H1 (cell line): ENCODE results near the gene NUP98. TPM values are rescaled to one million over a fixed set of nuclear protein-coding genes. Genes with fewer than 3 reads are reported as not detected.

Source experiments
- CTCF ChIA-PET: fragments of 300-600 bp; sonication (Branson Sonifier 250); formaldehyde crosslinking; loops from one replicate; lab custom pipeline; 2021; ENCODE audit not compliant: partially characterized antibody; lab: Charles Lee
- POLR2A ChIA-PET: fragments of 300-600 bp; sonication (Branson Sonifier 250); formaldehyde crosslinking; loops from one replicate; lab custom pipeline; 2021; ENCODE audit warnings: inconsistent platforms; ENCODE audit not compliant: partially characterized antibody; lab: Charles Lee
- DNase-seq, 2 experiments: peaks; one replicate each; pipeline versions ENCODE4 v3.0.0 to v3.0.0-alpha.2; 2010 to 2022; ENCODE audit warnings: low spot score in 2 of 2, low read depth in 1 of 2, mixed read lengths in 1 of 2
- FAIRE-seq: peaks from 2 replicates; lab custom pipeline; 2011; peaks lifted over from hg19 to GRCh38; lab: Jason Lieb, UNC
- H2AFZ ChIP-seq: 2 replicates; pipeline ENCODE4 v1.8.1; 2012; ENCODE audit warnings: low read length, inconsistent platforms
- H2AK5ac ChIP-seq: 2 replicates; pipeline ENCODE4 v1.6.1; 2013; ENCODE audit warnings: low read depth, low read length
- H2BK120ac ChIP-seq: replicated peaks from 2 replicates; pipeline ENCODE3; 2013; ENCODE audit warnings: low read depth, low read length, inconsistent platforms
- H2BK12ac ChIP-seq: 2 replicates; pipeline ENCODE4 v1.6.1; 2013; ENCODE audit warnings: low read depth, low read length
- H2BK15ac ChIP-seq: 2 replicates; pipeline ENCODE4 v1.6.1; 2013; ENCODE audit warnings: low read length
- H2BK20ac ChIP-seq: 2 replicates; pipeline ENCODE4 v1.6.1; 2013; ENCODE audit warnings: low read length
- H2BK5ac ChIP-seq: 2 replicates; pipeline ENCODE4 v1.6.1; 2013; ENCODE audit warnings: low read depth, low read length
- H3K14ac ChIP-seq: 2 replicates; pipeline ENCODE4 v1.6.1; 2013; ENCODE audit warnings: inconsistent platforms; ENCODE audit not compliant: insufficient read length
- H3K18ac ChIP-seq: 2 replicates; pipeline ENCODE4 v1.6.1; 2013; ENCODE audit warnings: low read length; ENCODE audit errors: extremely low read depth
- H3K23ac ChIP-seq: 2 replicates; pipeline ENCODE4 v1.6.1; 2013; ENCODE audit warnings: inconsistent platforms; ENCODE audit not compliant: insufficient read length
- H3K23me2 ChIP-seq: 2 replicates; pipeline ENCODE4 v1.6.1; 2013; ENCODE audit warnings: low read depth, low read length
- H3K27ac ChIP-seq: 2 replicates; pipeline ENCODE4 v1.6.1; 2011; ENCODE audit warnings: low read depth, low read length, inconsistent platforms
- H3K27me3 ChIP-seq, 4 experiments: replicated peaks in 1 of 4; 1 replicate in 1 of 4; 2 replicates in 3 of 4; pipeline versions ENCODE4 v1.6.1 to v1.8.1; 2011 to 2013; ENCODE audit warnings: low read length in 3 of 4, mild to moderate bottlenecking in 3 of 4, inconsistent platforms in 2 of 4, mixed read lengths in 2 of 4, moderate library complexity in 1 of 4; ENCODE audit not compliant: control insufficient read depth in 3 of 4, insufficient read depth in 3 of 4; ENCODE audit errors: extremely low read depth in 1 of 4
- H3K36me3 ChIP-seq, 4 experiments: 2 replicates each; pipeline versions ENCODE4 v1.6.1 to v1.8.1; 2011 to 2013; ENCODE audit warnings: mild to moderate bottlenecking in 4 of 4, low read length in 3 of 4, moderate library complexity in 2 of 4, control low read depth in 1 of 4, inconsistent platforms in 1 of 4; ENCODE audit not compliant: insufficient read depth in 4 of 4, control insufficient read depth in 2 of 4
- H3K4ac ChIP-seq: replicated peaks from 2 replicates; pipeline ENCODE3; 2013; ENCODE audit warnings: low read length, low read depth, mixed read lengths, inconsistent platforms; ENCODE audit not compliant: insufficient read length
- H3K4me1 ChIP-seq, 4 experiments: replicated peaks in 1 of 4; 1 replicate in 1 of 4; 2 replicates in 3 of 4; pipeline versions ENCODE4 v1.6.1 to v1.8.1; 2011 to 2013; ENCODE audit warnings: low read length in 3 of 4, inconsistent platforms in 2 of 4, mixed read lengths in 1 of 4; ENCODE audit not compliant: insufficient read depth in 4 of 4, control insufficient read depth in 3 of 4
- H3K4me2 ChIP-seq, 2 experiments: 2 replicates each; pipeline versions ENCODE4 v1.6.1 to v1.8.1; 2011 to 2013; ENCODE audit warnings: low read depth in 2 of 2, low read length in 2 of 2, control low read depth in 1 of 2, inconsistent platforms in 1 of 2, mild to moderate bottlenecking in 1 of 2; ENCODE audit not compliant: insufficient read depth in 1 of 2
- H3K4me3 ChIP-seq, 4 experiments: fragments of 200-600, 300-600 bp in 1 of 4; sonication (generic), shearing (Covaris generic), sonication (Bioruptor Twin) in 1 of 4; 2 replicates each; pipeline versions ENCODE4 v1.5.1 to v1.8.1; 2011 to 2016; ENCODE audit warnings: low read length in 4 of 4, low read depth in 3 of 4, control low read depth in 2 of 4, inconsistent platforms in 2 of 4, mild to moderate bottlenecking in 2 of 4, mixed read lengths in 1 of 4, moderate library complexity in 1 of 4; ENCODE audit not compliant: insufficient read depth in 2 of 4; ENCODE audit errors: extremely low read depth in 1 of 4
- H3K56ac ChIP-seq: replicated peaks from 2 replicates; pipeline ENCODE3; 2013; ENCODE audit warnings: low read depth, mild to moderate bottlenecking, mixed read lengths, low read length, inconsistent platforms; ENCODE audit not compliant: insufficient read length
- H3K79me1 ChIP-seq: 2 replicates; pipeline ENCODE4 v1.6.1; 2013; ENCODE audit warnings: low read depth, low read length, control low read depth
- H3K79me2 ChIP-seq, 2 experiments: 2 replicates each; pipeline versions ENCODE4 v1.6.1 to v1.8.1; 2012 to 2013; ENCODE audit warnings: low read length in 2 of 2, mild to moderate bottlenecking in 2 of 2, inconsistent platforms in 1 of 2; ENCODE audit not compliant: insufficient read depth in 2 of 2, control insufficient read depth in 1 of 2
- H3K9ac ChIP-seq, 4 experiments: replicated peaks in 1 of 4; 1 replicate in 1 of 4; 2 replicates in 3 of 4; pipeline versions ENCODE4 v1.6.1 to v1.8.1; 2011 to 2013; ENCODE audit warnings: low read depth in 3 of 4, low read length in 3 of 4, control low read depth in 2 of 4, mild to moderate bottlenecking in 2 of 4, moderate library complexity in 2 of 4, inconsistent platforms in 1 of 4; ENCODE audit errors: extremely low read depth in 1 of 4
- H3K9me3 ChIP-seq, 2 experiments: 2 replicates each; pipeline versions ENCODE4 v1.6.1 to v1.8.1; 2012 to 2013; ENCODE audit warnings: mild to moderate bottlenecking in 2 of 2, moderate library complexity in 2 of 2, control low read depth in 1 of 2, inconsistent platforms in 1 of 2, low read depth in 1 of 2, low read length in 1 of 2, mixed read lengths in 1 of 2; ENCODE audit not compliant: insufficient read depth in 2 of 2
- H4K20me1 ChIP-seq, 2 experiments: replicated peaks in 1 of 2; 2 replicates each; pipeline versions ENCODE3 to v1.8.1; 2011 to 2013; ENCODE audit warnings: inconsistent platforms in 2 of 2, low read length in 2 of 2, mild to moderate bottlenecking in 1 of 2; ENCODE audit not compliant: insufficient read depth in 2 of 2, control insufficient read depth in 1 of 2
- H4K5ac ChIP-seq: 2 replicates; pipeline ENCODE4 v1.6.1; 2013; ENCODE audit warnings: low read length, low read depth, mixed read lengths, inconsistent platforms; ENCODE audit not compliant: insufficient read length
- H4K8ac ChIP-seq: 2 replicates; pipeline ENCODE4 v1.8.0; 2013; ENCODE audit warnings: mild to moderate bottlenecking, moderate library complexity, low read length, inconsistent platforms; ENCODE audit not compliant: insufficient read depth; ENCODE audit errors: extremely low read depth
- H4K91ac ChIP-seq: replicated peaks from 2 replicates; pipeline ENCODE3; 2013; ENCODE audit warnings: low read length, mixed read lengths, inconsistent platforms; ENCODE audit not compliant: insufficient read length
- CBX8 ChIP-seq: fragments of 300-800, 300-1000 bp; sonication (generic); IDR thresholded peaks from 2 replicates; pipeline ENCODE4 v1.7.1; 2016; ENCODE audit warnings: low read depth, low read length, borderline replicate concordance
- CHD2 ChIP-seq: IDR thresholded peaks from 2 replicates; pipeline ENCODE4 v1.6.1; 2012; ENCODE audit warnings: low read length, improper control_type of control experiment
- CTBP2 ChIP-seq: IDR thresholded peaks from 2 replicates; pipeline ENCODE4 v1.7.0; 2011; ENCODE audit warnings: borderline replicate concordance, mild to moderate bottlenecking, moderate library complexity, mixed read lengths, low read length; ENCODE audit not compliant: insufficient read depth, insufficient read length
- CTCF ChIP-seq, 3 experiments: IDR thresholded peaks; 1 replicate in 2 of 3; 2 replicates in 1 of 3; pipeline versions ENCODE4 v1.5.1 to v1.6.1; 2011; ENCODE audit warnings: low read length in 3 of 3, mild to moderate bottlenecking in 3 of 3, inconsistent platforms in 2 of 3, low read depth in 1 of 3, moderate library complexity in 1 of 3; ENCODE audit not compliant: insufficient read depth in 1 of 3; ENCODE audit errors: control extremely low read depth in 1 of 3
- HDAC2 ChIP-seq, 2 experiments: fragments of 300-600 bp in 1 of 2; sonication (generic) in 1 of 2; IDR thresholded peaks; 2 replicates each; pipeline ENCODE4 v1.6.1; 2011 to 2012; ENCODE audit warnings: low read depth in 2 of 2, low read length in 2 of 2, mild to moderate bottlenecking in 2 of 2, moderate library complexity in 2 of 2, borderline replicate concordance in 1 of 2, inconsistent platforms in 1 of 2
- KDM5A ChIP-seq: fragments of 200-600 bp; IDR thresholded peaks from 2 replicates; pipeline ENCODE4 v1.7.1; 2012; ENCODE audit warnings: mild to moderate bottlenecking, low read length, inconsistent platforms, mixed read lengths
- NRF1 ChIP-seq: IDR thresholded peaks from 2 replicates; pipeline ENCODE4 v1.6.1; 2011; ENCODE audit warnings: mild to moderate bottlenecking, low read depth, low read length, improper control_type of control experiment
- PHF8 ChIP-seq: fragments of 200-600 bp; sonication (generic); conservative IDR thresholded peaks from 2 replicates; pipeline ENCODE4 v1.7.1; 2012; ENCODE audit warnings: low read depth, mild to moderate bottlenecking, inconsistent platforms, low read length, moderate library complexity
- POLR2A ChIP-seq, 2 experiments: IDR thresholded peaks; 1 replicate in 1 of 2; 2 replicates in 1 of 2; pipeline ENCODE4 v1.6.1; 2011; ENCODE audit warnings: low read depth in 2 of 2, low read length in 2 of 2, mild to moderate bottlenecking in 2 of 2; ENCODE audit errors: control extremely low read depth in 1 of 2
- POLR2AphosphoS5 ChIP-seq: IDR thresholded peaks from 2 replicates; pipeline ENCODE4 v1.6.1; 2011; ENCODE audit warnings: low read depth, low read length
- RBBP5 ChIP-seq: IDR thresholded peaks from 2 replicates; pipeline ENCODE4 v1.7.1; 2012; ENCODE audit warnings: low read depth, mild to moderate bottlenecking, inconsistent platforms, low read length, moderate library complexity, borderline replicate concordance
- WGBS, 2 experiments: shearing (Covaris generic) in 1 of 2; methylation state at CpG; one replicate each; pipeline versions ENCODE4 v1.1.6 to v1.1.7; 2013 to 2015; ENCODE audit warnings: low lambda C conversion rate in 2 of 2, mixed read lengths in 2 of 2, inconsistent platforms in 1 of 2, low coverage in 1 of 2, missing lambda C conversion rate in 1 of 2; ENCODE audit not compliant: insufficient replicate concordance in 2 of 2, insufficient coverage in 1 of 2, insufficient read length in 1 of 2; ENCODE audit errors: extremely low coverage in 1 of 2, missing lambda C conversion rate in 1 of 2; 5-methylcytosine and 5-hydroxymethylcytosine counted together
- polyA plus RNA-seq, 7 experiments: library from polyadenylated mRNA; depleted of rRNA in 3 of 7; stranded (reverse) in 5 of 7; unstranded in 2 of 7; fragments of >200 nt in 5 of 7; fragments of 200-250 nt in 2 of 7; gene quantifications; 1 replicate in 5 of 7; 2 replicates in 1 of 7; 4 replicates in 1 of 7; pipeline versions ENCODE4 v1.2.1 to v1.2.3, GENCODE V29; 2011 to 2013; ENCODE audit warnings: missing spikeins in 2 of 7, mixed read lengths in 2 of 7
- total RNA-seq: library from RNA; stranded (reverse); fragmentation: NEBNext Ultra II Directional; extraction: Animal tissue kit (Norgen Biotek cat#: 25700); gene quantifications from 2 replicates; pipeline ENCODE4 v1.2.1, GENCODE V29; 2021

Gene NUP98
- total and polyA plus RNA-seq, 2 of the 8 experiments (the other 6 are each of a cell fraction or from before 2014, with no cell fraction given): 98.6 to 261 TPM

DNA sequence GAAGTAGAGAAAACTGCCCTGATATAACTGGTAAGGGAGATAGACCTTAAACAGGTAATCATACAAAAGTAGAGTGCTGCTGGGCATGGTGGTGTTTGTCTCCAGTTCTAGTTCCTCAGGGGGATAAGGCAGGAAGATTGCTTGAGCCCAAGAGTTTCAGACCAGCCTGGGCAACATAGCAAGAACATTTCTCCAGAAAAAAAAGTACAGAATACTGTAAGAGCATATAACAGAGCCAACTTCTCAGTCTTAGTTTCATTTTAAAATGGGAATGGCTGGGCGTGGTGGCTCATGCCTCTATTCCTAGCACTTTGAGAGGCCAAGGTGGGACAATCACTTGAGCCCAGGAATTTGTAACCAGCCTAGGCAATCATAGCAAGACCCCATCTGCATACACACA, 47.9 kb upstream of the NUP98 start:
- DNase-seq: no peak
- Histone ChIP-seq H3K14ac (no peak overlapping the region), H3K79me1 (no peaks in the 10 kb centered on the region), H3K23ac (no peak overlapping the region), H3K18ac (no peak overlapping the region), H4K5ac (no peak overlapping the region), H4K20me1 (no peaks in the 10 kb centered on the region), H3K23me2 (peaks cover 3% of the 10 kb centered on the region), H2AFZ (no peak overlapping the region), H3K4me3 (no peak overlapping the region), H2BK12ac (no peak overlapping the region), H3K27ac (no peak overlapping the region), H3K4me2 (no peak overlapping the region), H2AK5ac (no peak overlapping the region), H3K56ac (no peak overlapping the region), H3K4me1 (no peaks in the 10 kb centered on the region), H3K9me3 (no peaks in the 10 kb centered on the region), H2BK5ac (no peak overlapping the region), H4K8ac (no peak overlapping the region), H2BK20ac (no peak overlapping the region), H3K36me3 (no peaks in the 10 kb centered on the region), H3K27me3 (peaks cover 0 to 3% (median 0%) of the 10 kb centered on the region in 4 experiments; a peak in 1 of 7 replicates), H3K79me2 (peaks cover 0 to 2% of the 10 kb centered on the region in 2 experiments; a peak in 1 of 4 replicates), H3K4ac (no peak overlapping the region), H4K91ac (no peak overlapping the region), H3K9ac (no peak overlapping the region), H2BK15ac (no peak overlapping the region), H2BK120ac (no peak overlapping the region)
- WGBS, 2 experiments: 88% methylated on average over 1 of the region's 1 CpG; no CpG with 5 or more reads in 1 of the 2 experiments
- POLR2A ChIA-PET: interaction anchor here (1.7 kb wide), 1 partner anchor 9 kb away, joined by 5 read pairs; no protein-coding TSS in a partner anchor
- CTCF ChIA-PET: interaction anchor here (1.3 to 20.2 kb wide), 3 partner anchors 6 to 224 kb away, joined by 3 to 422 read pairs (median 214); partner anchors contain the start of gene STIM1
- FAIRE-seq: no peak
- no peak for TF ChIP-seq CTBP2
- TF ChIP-seq CHD2: no peak
- TF ChIP-seq HDAC2 (IDR thresholded peaks at IDR 0.05; ENCODE audit: borderline replicate concordance in 1 of 2, low read depth in 2 of 2, low read length in 2 of 2): no peak
- TF ChIP-seq POLR2AphosphoS5: no peak
- TF ChIP-seq NRF1: no peak
- no peak for TF ChIP-seq RBBP5
- TF ChIP-seq CBX8: no peak
- TF ChIP-seq CTCF (IDR thresholded peaks at IDR 0.05; ENCODE audit: control extremely low read depth in 1 of 3, insufficient read depth in 1 of 3, low read depth in 1 of 3, low read length in 3 of 3): no peak
- no peak for TF ChIP-seq PHF8
- no peak for TF ChIP-seq POLR2A (IDR thresholded peaks at IDR 0.05; ENCODE audit: control extremely low read depth in 1 of 2, low read depth in 2 of 2, low read length in 2 of 2)
- no peak for TF ChIP-seq KDM5A
